NCI-H446 treated with DMSO at 0.1 percent for 48 hours (cell line): ENCODE results near the gene EMC10.
A peak's percentile ranks its signal among the peaks of the same experiment; 100 is the strongest.

Experiments
- DNase-seq: peaks from one replicate; lab custom pipeline; 2025; lab: John Stamatoyannopoulos, UW

The EMC10 gene

GRCh38 chr19:50497022-50497405, 20.7 kb downstream of the EMC10 start:
- no peak for DNase-seq

- no peak for DNase-seq
These were observed 22.1 kb downstream of the EMC10 start for GRCh38 chr19:50498219-50499056.

- DNase-seq, result no peak
These were observed 23.9 kb downstream of the EMC10 start for GRCh38 chr19:50500060-50500752.

GRCh38 chr19:50500753-50501151, 24.4 kb downstream of the EMC10 start:
- no peak for DNase-seq

- DNase-seq, result no peak
These were observed 24.9 kb downstream of the EMC10 start for GRCh38 chr19:50501186-50501567.

- no peak for DNase-seq
These were observed 25.5 kb downstream of the EMC10 start for GRCh38 chr19:50501568-50502475.

GRCh38 chr19:50505856-50506611, 29.7 kb downstream of the EMC10 start:
- DNase-seq, result no peak

GRCh38 chr19:50506700-50507099, 30.4 kb downstream of the EMC10 start:
- no peak for DNase-seq

GRCh38 chr19:50507376-50507775, 31.1 kb downstream of the EMC10 start:
- DNase-seq, result no peak

- no peak for DNase-seq
These were observed 32.5 kb downstream of the EMC10 start for GRCh38 chr19:50508843-50509190.

GRCh38 chr19:50509366-50509765, 33.1 kb downstream of the EMC10 start:
- no peak for DNase-seq

GRCh38 chr19:50510121-50510670, 33.9 kb downstream of the EMC10 start:
- DNase-seq, result no peak

GRCh38 chr19:50510700-50511068, 34.4 kb downstream of the EMC10 start:
- peak; percentile 74 for DNase-seq

GRCh38 chr19:50511069-50511822, 34.9 kb downstream of the EMC10 start, which contains the start of gene JOSD2:
Gene JOSD2, minus strand, starts transcription at chr19:50511191. Its CDS starts 760 bp downstream, at chr19:50510431.
- DNase-seq, result peak; percentile 97

GRCh38 chr19:50512112-50512998, 36.0 kb downstream of the EMC10 start:
- DNase-seq, result no peak

GRCh38 chr19:50512999-50513745, 36.9 kb downstream of the EMC10 start:
- no peak for DNase-seq

GRCh38 chr19:50513746-50514345, 37.5 kb downstream of the EMC10 start, which contains the start of gene ASPDH:
Gene ASPDH, minus strand, starts transcription at chr19:50513913. Its CDS starts 90 bp downstream, at chr19:50513823.
- DNase-seq, result no peak
